Adipose tissue (tissue), 3 donors: ENCODE data around the gene IL17RA. TPM values are rescaled to one million over a fixed set of nuclear protein-coding genes. Genes with fewer than 3 reads are reported as not detected.

ENCODE experiments used
- H3K27ac ChIP-seq: one replicate; pipeline ENCODE4 v1.5.1; 2013; ENCODE audit warnings: low read depth, low read length
- WGBS, 3 donors: extraction: QIAGEN DNeasy Blood & Tissue Kit; methylation state at CpG; one replicate each; pipeline ENCODE4 v1.1.7; 2013; 5-methylcytosine and 5-hydroxymethylcytosine counted together
- polyA plus RNA-seq, 3 donors: library from polyadenylated mRNA; stranded (reverse); fragments of 200-250 nt; gene quantifications; one replicate each; pipeline ENCODE4 v1.2.3, GENCODE V29; 2013
- donor health status: healthy with polysubstance abuse.
- donor health status: Bipolar disorder and iron deficiency.
- donor health status: healthy.

IL17RA gene
- polyA plus RNA-seq, 3 donors = 5.0 to 19.7 (median 11.0) TPM

- 82 to 88% (median 83%) methylated on average over 14 of the region's 14 CpGs for WGBS, 3 donors
- H3K27ac ChIP-seq = no peak overlapping the region
Observed at GRCh38 chr22:17101475-17102296, 16.9 kb downstream of the IL17RA start.

DNA sequence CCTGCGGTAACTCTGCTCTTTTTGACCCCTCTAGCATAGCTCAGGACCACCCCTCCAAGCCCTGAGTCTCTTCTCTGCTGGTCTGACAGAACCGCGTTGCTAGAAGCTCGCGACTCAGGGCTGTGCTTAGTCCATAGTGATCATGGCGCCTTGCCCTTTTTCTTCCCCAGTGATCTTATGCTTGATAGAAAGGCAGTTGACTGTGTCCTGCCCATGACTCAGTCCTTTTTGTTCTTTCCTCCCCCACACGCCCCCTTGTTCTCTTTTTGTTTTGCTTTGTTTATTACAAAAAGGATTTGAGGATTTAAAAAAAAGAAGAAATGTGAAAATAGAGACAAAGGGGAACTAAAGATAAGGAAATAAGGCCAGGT, 17.5 kb downstream of the IL17RA start:
- no peak overlapping the region for H3K27ac ChIP-seq
- 74 to 97% (median 79%) methylated on average over 7 of the region's 7 CpGs for WGBS, 3 donors

DNA sequence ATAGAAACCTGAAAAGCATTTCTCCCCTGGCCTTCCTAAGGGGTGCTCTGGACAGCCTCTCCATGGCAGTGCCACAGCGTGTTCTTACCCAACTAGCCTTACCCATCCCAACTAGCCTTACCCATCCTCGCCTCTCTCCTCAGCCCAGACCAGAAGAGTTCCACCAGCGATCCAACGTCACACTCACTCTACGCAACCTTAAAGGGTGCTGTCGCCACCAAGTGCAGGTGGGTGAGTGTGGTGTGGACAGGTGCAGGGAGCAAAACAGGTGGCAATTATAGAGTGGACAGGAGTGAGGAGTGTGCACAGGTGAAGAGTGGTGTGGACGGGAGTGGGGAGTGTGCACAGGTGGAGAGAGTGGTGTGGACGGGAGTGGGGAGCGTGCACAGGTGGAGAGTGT, 18.6 kb downstream of the IL17RA start:
- H3K27ac ChIP-seq = no peak overlapping the region
- 95 to 97% (median 95%) methylated on average over 9 of the region's 9 CpGs for WGBS, 3 donors

DNA sequence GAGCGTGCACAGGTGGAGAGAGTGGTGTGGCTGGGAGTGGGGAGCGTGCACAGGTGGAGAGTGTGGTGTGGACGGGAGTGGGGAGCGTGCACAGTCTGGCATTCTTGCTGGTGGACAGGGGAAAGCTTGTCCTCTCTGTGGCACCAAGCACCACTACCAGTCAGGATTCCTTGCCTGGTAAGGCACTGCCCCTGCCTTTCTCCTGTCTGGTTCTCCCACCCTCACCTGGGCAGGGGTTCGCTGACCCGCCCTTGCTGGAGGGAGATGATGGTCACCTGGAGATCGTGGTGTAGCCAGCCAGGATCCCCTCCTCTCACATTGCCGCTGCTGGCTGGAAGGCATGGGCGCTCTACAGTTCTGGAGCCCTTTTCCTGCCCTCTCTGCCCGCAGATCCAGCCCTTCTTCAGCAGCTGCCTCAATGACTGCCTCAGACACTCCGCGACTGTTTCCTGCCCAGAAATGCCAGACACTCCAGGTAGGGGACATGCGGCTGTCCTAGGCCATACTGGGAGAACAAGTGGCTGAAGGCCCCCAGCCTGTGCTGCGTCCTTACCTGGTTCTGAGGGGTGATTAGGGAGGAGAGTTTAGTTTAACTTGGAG, 19.6 kb downstream of the IL17RA start:
- no peak overlapping the region for H3K27ac ChIP-seq
- WGBS, 3 donors = 85 to 96% (median 86%) methylated on average over 13 to 14 of the region's 14 CpGs

GRCh38 chr22:17105143-17106129, 20.6 kb downstream of the IL17RA start:
- no peak overlapping the region for H3K27ac ChIP-seq
- WGBS, 3 donors = 78 to 86% (median 79%) methylated on average over 22 of the region's 22 CpGs

- no peak overlapping the region for H3K27ac ChIP-seq
- WGBS, 3 donors = 73 to 77% (median 74%) methylated on average over 12 of the region's 12 CpGs
Observed at GRCh38 chr22:17106161-17106784, 21.5 kb downstream of the IL17RA start.

GRCh38 chr22:17106785-17107546, 22.2 kb downstream of the IL17RA start:
- no peak overlapping the region for H3K27ac ChIP-seq
- 50 to 82% (median 61%) methylated on average over 15 of the region's 15 CpGs for WGBS, 3 donors

GRCh38 chr22:17107547-17107810, 22.7 kb downstream of the IL17RA start:
- whole genome bisulfite sequencing, 3 donors = 73 to 93% (median 77%) methylated on average over 6 of the region's 6 CpGs
- H3K27ac ChIP-seq = no peak overlapping the region

DNA sequence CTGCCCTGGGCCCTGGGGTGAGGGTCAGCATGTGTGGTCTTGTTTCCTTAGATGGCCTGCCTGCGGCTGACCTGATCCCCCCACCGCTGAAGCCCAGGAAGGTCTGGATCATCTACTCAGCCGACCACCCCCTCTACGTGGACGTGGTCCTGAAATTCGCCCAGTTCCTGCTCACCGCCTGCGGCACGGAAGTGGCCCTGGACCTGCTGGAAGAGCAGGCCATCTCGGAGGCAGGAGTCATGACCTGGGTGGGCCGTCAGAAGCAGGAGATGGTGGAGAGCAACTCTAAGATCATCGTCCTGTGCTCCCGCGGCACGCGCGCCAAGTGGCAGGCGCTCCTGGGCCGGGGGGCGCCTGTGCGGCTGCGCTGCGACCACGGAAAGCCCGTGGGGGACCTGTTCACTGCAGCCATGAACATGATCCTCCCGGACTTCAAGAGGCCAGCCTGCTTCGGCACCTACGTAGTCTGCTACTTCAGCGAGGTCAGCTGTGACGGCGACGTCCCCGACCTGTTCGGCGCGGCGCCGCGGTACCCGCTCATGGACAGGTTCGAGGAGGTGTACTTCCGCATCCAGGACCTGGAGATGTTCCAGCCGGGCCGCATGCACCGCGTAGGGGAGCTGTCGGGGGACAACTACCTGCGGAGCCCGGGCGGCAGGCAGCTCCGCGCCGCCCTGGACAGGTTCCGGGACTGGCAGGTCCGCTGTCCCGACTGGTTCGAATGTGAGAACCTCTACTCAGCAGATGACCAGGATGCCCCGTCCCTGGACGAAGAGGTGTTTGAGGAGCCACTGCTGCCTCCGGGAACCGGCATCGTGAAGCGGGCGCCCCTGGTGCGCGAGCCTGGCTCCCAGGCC, 23.7 kb downstream of the IL17RA start:
- no peak overlapping the region for H3K27ac ChIP-seq
- WGBS, 3 donors = 95 to 96% (median 96%) methylated on average over 66 of the region's 66 CpGs

- WGBS, 3 donors = 93 to 95% (median 94%) methylated on average over 26 to 42 of the region's 42 CpGs
Observed at GRCh38 chr22:17109113-17109865, 24.5 kb downstream of the IL17RA start.

DNA sequence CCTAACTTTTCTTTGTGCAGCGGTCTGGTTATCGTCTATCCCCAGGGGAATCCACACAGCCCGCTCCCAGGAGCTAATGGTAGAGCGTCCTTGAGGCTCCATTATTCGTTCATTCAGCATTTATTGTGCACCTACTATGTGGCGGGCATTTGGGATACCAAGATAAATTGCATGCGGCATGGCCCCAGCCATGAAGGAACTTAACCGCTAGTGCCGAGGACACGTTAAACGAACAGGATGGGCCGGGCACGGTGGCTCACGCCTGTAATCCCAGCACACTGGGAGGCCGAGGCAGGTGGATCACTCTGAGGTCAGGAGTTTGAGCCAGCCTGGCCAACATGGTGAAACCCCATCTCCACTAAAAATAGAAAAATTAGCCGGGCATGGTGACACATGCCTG, 25.2 kb downstream of the IL17RA start:
- 88 to 91% (median 89%) methylated on average over 16 of the region's 16 CpGs for WGBS, 3 donors

More at GRCh38 chr22:17109113-17109865, 24.5 kb downstream of the IL17RA start:
- no peak overlapping the region for H3K27ac ChIP-seq

DNA sequence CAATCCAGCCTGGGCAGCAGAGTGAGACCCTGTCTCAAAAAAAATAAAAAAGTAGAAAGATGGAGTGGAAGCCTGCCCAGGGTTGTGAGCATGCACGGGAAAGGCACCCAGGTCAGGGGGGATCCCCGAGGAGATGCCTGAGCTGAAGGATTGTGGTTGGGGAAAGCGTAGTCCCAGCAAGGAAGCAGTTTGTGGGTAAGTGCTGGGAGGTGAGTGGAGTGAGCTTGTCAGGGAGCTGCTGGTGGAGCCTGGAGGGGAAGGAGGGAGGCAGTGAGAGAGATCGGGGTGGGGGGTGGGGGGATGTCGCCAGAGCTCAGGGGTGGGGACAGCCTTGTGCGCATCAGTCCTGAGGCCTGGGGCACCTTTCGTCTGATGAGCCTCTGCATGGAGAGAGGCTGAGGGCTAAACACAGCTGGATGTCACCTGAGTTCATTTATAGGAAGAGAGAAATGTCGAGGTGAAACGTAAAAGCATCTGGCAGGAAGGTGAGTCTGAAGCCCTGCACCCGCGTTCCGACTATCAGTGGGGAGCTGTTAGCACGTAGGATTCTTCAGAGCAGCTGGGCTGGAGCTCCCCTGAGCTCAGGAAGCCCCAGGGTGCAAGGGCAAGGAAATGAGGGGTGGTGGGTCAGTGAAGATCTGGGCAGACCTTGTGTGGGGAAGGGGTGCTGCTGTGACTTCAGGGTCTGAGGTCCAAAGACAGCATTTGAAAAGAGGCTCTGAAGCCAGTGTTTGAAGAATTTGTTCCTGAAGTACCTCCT, 26.2 kb downstream of the IL17RA start:
- WGBS, 3 donors = 75 to 80% (median 78%) methylated on average over 13 of the region's 13 CpGs

More for the DNA sequence above, 25.2 kb downstream of the IL17RA start:
- no peak overlapping the region for H3K27ac ChIP-seq

DNA sequence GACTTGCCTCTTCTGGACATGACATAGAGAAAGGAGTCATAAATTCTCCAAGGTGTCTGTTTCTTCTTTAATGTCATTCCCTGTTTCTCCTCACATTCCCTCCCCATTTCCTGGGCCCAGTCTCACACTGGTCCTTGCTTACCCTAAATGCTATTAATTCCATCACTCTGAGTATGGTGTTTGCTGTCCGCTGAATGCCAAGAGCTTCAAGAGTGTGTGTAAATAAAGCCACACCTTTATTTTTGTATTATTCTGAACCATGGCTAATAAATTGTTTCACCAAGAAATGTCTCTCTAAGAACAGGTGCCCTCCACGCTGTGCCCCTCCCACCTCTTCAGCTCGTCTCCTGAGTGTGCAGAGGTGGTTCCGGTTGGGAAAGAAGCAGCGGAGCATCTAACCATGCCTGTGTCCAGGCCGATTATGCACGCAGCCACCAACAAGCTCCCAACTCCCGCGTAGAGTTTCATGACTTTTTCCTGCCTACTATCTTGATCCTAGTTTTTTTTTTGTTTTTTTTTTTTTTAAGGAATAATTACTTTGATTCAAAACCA, 27.8 kb downstream of the IL17RA start:
- 65 to 81% (median 68%) methylated on average over 9 of the region's 9 CpGs for WGBS, 3 donors
- H3K27ac ChIP-seq = no peak overlapping the region

More for the DNA sequence above, 26.2 kb downstream of the IL17RA start:
- peak overlapping the region; percentile 7 for H3K27ac ChIP-seq

- 67 to 85% (median 76%) methylated on average over 8 of the region's 8 CpGs for whole genome bisulfite sequencing, 3 donors
- no peak overlapping the region for H3K27ac ChIP-seq
Observed at GRCh38 chr22:17113600-17113999, 28.8 kb downstream of the IL17RA start.

DNA sequence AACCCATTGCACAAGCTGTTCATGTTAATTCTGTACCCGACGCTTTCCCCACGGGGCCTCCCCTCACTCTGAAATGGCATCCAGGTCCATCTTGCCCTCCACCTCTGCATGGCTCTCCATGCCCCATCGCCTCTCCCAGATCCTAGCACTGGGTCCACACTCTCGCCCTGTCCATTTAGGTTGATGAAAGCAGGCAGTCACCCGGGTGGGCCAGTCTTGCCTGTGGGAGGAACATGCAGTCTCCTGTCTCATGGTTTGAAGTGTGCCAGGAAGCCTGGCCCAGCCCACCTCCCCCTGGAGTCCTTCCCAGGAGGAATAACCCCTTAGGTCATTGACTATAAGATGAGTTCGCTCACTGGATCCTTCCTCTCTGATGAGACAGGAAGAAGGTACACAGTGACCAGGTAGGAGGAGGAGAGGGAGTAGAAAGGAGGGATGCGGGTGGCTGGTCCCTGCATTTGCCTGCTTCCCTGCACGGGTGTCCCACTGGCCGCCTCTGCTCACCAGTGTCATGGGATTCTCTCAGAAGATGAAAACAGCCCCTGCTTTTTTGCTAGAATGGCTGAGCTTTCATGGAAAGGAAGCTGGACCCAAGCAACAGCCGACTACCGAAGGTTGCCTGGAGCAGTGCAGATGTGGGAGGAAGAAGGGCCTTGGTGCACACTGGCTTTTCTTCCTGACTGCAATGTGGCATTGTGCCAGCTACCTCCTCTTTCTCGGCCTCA, 29.5 kb downstream of the IL17RA start:
- H3K27ac ChIP-seq = no peak overlapping the region
- whole genome bisulfite sequencing, 3 donors = 62 to 67% (median 67%) methylated on average over 13 of the region's 13 CpGs
